ENCODE data around the gene MED20. TPM values are rescaled to one million over a fixed set of nuclear protein-coding genes. Genes with fewer than 3 reads are reported as not detected.
A peak's percentile ranks its signal among the peaks of the same experiment; 100 is the strongest.

The MED20 gene
- total and polyA plus RNA-seq, 10 of the 15 experiments (the other 5 are each of a cell fraction or from before 2014, with no cell fraction given) = 13.4 to 24.8 (median 17.9) TPM

DNA sequence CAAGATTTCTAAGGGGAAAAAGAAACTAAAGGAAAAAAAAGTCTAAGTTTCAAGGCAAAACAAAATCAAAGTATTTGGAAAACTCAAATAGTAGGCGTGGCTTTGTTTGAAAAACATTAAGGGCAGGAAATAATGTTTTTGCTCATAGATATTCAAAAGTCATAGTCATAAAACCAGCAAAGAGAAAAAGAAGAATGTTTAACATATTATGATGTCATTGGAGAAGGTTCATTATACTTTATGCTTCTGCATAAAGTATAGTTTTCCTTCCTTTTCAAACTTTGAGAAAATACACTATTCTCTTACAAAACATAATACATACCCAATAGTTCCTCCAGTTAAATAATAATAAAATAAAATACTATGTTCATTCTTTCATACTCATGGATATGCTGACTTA lies 39.4 kb downstream of the MED20 start:
- 96% methylated on average over 1 of the region's 1 CpG for WGBS (ENCODE audit: insufficient coverage, insufficient replicate concordance, low lambda C conversion rate, missing lambda C conversion rate)
- Histone ChIP-seq H3K27me3 (replicated peaks in 1 of 2; ENCODE audit: control insufficient read depth in 2 of 2, insufficient read depth in 2 of 2, low read length in 1 of 2) (no peaks in the 10 kb centered on the region), H3K36me3 (ENCODE audit: control insufficient read depth in 2 of 2, insufficient read depth in 2 of 2, low read length in 1 of 2) (no peaks in the 10 kb centered on the region), H3K4me2 (ENCODE audit: control insufficient read depth, insufficient read depth) (no peak overlapping the region), H3K4me3 (no peak overlapping the region), H2AFZ (ENCODE audit: control insufficient read depth, low read depth, low read length) (no peak overlapping the region), H3K9ac (ENCODE audit: control insufficient read depth, insufficient read depth, low read length) (no peak overlapping the region), H3K79me2 (ENCODE audit: control insufficient read depth, insufficient read depth, low read length) (no peaks in the 10 kb centered on the region), H3K9me3 (replicated peaks; ENCODE audit: control insufficient read depth, insufficient read depth, low read length) (no peaks in the 10 kb centered on the region), H4K20me1 (ENCODE audit: control insufficient read depth, insufficient read depth) (no peaks in the 10 kb centered on the region), H3K4me1 (ENCODE audit: control insufficient read depth, insufficient read depth, low read length) (no peaks in the 10 kb centered on the region), H3K27ac (ENCODE audit: control insufficient read depth, insufficient read depth) (no peak overlapping the region)
- ATAC-seq (no peak), FAIRE-seq (no peak), DNase-seq (ENCODE audit: low read depth, low spot score) (no peak)
- ChIA-PET CTCF (no interaction called here), SMC1A (ENCODE audit: uncharacterized antibody, unreplicated experiment) (no interaction called here), RAD21 (ENCODE audit: unreplicated experiment) (no interaction called here), POLR2A (interaction anchor here (0.6 to 1.4 kb wide), 2 partner anchors 15 to 210 kb away, joined by 3 to 4 read pairs; no protein-coding TSS in a partner anchor)
- intact Hi-C loops (cut with micrococcal nuclease; ENCODE audit: unreplicated experiment) (no loop called here), in situ Hi-C loops (cut with MboI) (no loop called here)
- 0 out of 2 replicates have a peak, but pooled peaks have one; percentile 33 for TF ChIP-seq ATF7 (IDR thresholded peaks at IDR 0.05; ENCODE audit: low read depth)
- no peak for TF ChIP-seq HDAC2 (IDR thresholded peaks at IDR 0.05)
- BruUV-seq (replicated peaks) = no TSS peak

GRCh38 chr6:41878961-41879405 lies 42.0 kb downstream of the MED20 start:
- intact Hi-C loops (cut with micrococcal nuclease; ENCODE audit: unreplicated experiment) (no loop called here), in situ Hi-C loops (cut with MboI) (no loop called here)
- H3K36me3 ChIP-seq (ENCODE audit: control insufficient read depth in 2 of 2, insufficient read depth in 2 of 2, low read length in 1 of 2) = no peaks in the 10 kb centered on the region
- no peaks in the 10 kb centered on the region for H3K4me1 ChIP-seq (ENCODE audit: control insufficient read depth, insufficient read depth, low read length)
- H3K27ac ChIP-seq (ENCODE audit: control insufficient read depth, insufficient read depth) = no peak overlapping the region
- no peak for TF ChIP-seq CHD2 (IDR thresholded peaks at IDR 0.05; ENCODE audit: borderline replicate concordance, low read depth, low read length)
- no peak for TF ChIP-seq ZNF217 (IDR thresholded peaks at IDR 0.05)
- TF ChIP-seq TCF12 (IDR thresholded peaks at IDR 0.05; ENCODE audit: low read depth, low read length) = no peak
- TF ChIP-seq KAT2A (conservative IDR thresholded peaks at IDR 0.05; ENCODE audit: control insufficient read depth, low read depth, low read length) = no peak
- no peak for TF ChIP-seq STAT1 (conservative IDR thresholded peaks at IDR 0.05)
- TF ChIP-seq POU2F2 (IDR thresholded peaks at IDR 0.05; ENCODE audit: borderline replicate concordance, low read depth, low read length) = no peak
- TF ChIP-seq IRF4 (IDR thresholded peaks at IDR 0.05; ENCODE audit: low read depth, low read length) = no peak
- TF ChIP-seq E2F4 (IDR thresholded peaks at IDR 0.05; ENCODE audit: low read depth, low read length) = no peak
- TF ChIP-seq TARDBP (IDR thresholded peaks at IDR 0.05; ENCODE audit: borderline replicate concordance) = no peak
- no peak overlapping the region for H2AFZ ChIP-seq (ENCODE audit: control insufficient read depth, low read depth, low read length)
- ATAC-seq (no peak), DNase-seq (ENCODE audit: low read depth, low spot score) (no peak), FAIRE-seq (no peak)
- SMC1A ChIA-PET (ENCODE audit: uncharacterized antibody, unreplicated experiment) = no interaction called here
- H3K4me3 ChIP-seq = no peak overlapping the region
- POLR2A ChIA-PET = interaction anchor here (1.2 kb wide), 1 partner anchor 9 kb away, joined by 3 read pairs; no protein-coding TSS in a partner anchor
- no peak overlapping the region for H3K4me2 ChIP-seq (ENCODE audit: control insufficient read depth, insufficient read depth)
- H3K9me3 ChIP-seq (replicated peaks; ENCODE audit: control insufficient read depth, insufficient read depth, low read length) = no peaks in the 10 kb centered on the region
- BruUV-seq (replicated peaks) = no TSS peak
- no peaks in the 10 kb centered on the region for H4K20me1 ChIP-seq (ENCODE audit: control insufficient read depth, insufficient read depth)
- H3K9ac ChIP-seq (ENCODE audit: control insufficient read depth, insufficient read depth, low read length) = no peak overlapping the region
- RAD21 ChIA-PET (ENCODE audit: unreplicated experiment) = no interaction called here
- 82% methylated on average over 5 of the region's 5 CpGs for WGBS (ENCODE audit: insufficient coverage, insufficient replicate concordance, low lambda C conversion rate, missing lambda C conversion rate)
- CTCF ChIA-PET = interaction anchor here (0.6 to 2.1 kb wide), 4 partner anchors 9 to 42 kb away, joined by 3 to 6 read pairs (median 4); partner anchors contain the start of genes BYSL and MED20
- H3K27me3 ChIP-seq (replicated peaks in 1 of 2; ENCODE audit: control insufficient read depth in 2 of 2, insufficient read depth in 2 of 2, low read length in 1 of 2) = no peaks in the 10 kb centered on the region
- no peaks in the 10 kb centered on the region for H3K79me2 ChIP-seq (ENCODE audit: control insufficient read depth, insufficient read depth, low read length)

Measured in GM12878 (cell line).